ENCODE results near the gene CD163.
"Not testable (repeated sequence)": the region's sequence is repeated elsewhere in the genome, so short reads cannot be mapped to it uniquely, and the experiment has no call there.

CD163 gene

DNA sequence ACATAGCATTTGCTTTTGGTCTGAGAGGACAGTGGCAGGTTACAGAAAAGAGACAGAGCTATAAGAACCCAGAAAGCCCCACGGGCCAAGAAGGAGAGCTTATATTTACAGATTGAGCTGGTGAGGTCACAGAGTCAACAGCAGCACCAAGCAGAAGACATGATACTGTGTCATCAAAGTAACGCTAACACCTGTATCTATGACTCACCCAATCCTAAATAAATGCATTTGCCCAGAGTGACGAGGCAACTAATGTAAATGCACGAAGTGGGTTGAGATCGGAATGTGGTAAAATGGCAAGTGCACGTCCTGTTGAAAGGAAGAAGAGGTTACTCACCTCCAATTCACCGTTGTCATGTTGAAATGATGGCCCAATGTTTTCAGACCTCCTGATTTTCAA is 52.9 kb downstream of the CD163 start:
- DNase-seq (ENCODE audit: low spot score) = no peak

DNA sequence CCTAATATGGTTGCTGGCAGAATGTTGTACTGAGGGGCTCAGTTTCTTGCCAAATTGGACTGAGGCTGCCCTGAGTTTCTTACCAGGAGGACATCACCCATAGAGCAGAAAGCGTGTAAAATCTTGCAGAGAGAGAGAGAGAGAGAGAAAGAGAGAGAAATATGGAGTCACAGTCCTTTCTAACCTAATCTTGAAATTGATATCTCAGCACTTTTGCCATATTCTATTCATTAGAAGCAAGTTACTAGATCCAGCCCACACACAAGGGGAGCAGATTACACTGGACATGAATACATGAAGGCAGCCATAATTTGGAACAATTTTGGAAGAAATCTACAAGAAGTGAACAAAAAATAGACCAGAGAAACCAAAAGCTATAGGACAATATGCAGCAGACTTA is 55.5 kb downstream of the CD163 start:
- DNase-seq (ENCODE audit: low spot score) = no peak

DNA sequence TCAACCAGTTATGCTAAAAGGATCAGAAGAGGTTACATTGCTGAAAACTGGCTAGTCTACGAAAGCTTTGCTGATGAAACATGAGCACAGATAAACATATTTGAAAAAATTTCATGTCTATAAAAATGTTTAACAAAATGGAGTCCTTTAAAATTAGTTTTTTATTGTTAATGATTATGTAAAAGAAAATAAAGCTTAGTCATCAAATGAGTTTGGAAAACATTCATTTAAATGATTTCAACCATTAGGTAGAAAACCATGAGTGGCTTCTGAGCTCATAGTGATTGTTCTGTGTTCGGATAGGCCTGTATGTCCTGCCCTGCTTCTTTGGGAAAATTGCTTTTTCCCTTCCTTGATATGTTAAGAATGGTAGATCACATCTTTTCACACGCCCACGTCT is 59.0 kb downstream of the CD163 start:
- DNase-seq (ENCODE audit: low spot score) = no peak

DNA sequence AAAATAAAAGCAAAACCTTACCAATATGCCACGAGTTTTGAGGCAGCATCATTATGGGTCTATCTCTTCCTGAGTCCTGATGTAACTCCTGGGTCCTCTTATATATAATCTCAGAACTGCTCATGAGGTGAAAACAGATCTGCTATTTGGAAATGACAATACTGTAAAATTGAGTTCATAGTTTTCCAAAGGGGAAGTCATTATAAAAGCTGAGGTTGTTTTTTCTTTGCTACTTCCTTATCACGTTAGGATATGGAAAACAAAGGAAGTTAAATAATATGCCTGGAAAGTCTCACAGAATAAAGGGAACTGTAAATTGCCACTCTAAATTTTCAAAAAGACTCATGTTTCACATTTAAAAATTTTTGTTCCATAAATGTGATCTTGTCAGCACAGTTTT is 59.5 kb downstream of the CD163 start, which contains the start of gene CD163L1:
Gene CD163L1, minus strand, starts transcription at position 78 of the 400 bp plus-strand sequence. Its CDS starts 26 bp downstream, at position 52.
- no peak for DNase-seq (ENCODE audit: low spot score)

DNA sequence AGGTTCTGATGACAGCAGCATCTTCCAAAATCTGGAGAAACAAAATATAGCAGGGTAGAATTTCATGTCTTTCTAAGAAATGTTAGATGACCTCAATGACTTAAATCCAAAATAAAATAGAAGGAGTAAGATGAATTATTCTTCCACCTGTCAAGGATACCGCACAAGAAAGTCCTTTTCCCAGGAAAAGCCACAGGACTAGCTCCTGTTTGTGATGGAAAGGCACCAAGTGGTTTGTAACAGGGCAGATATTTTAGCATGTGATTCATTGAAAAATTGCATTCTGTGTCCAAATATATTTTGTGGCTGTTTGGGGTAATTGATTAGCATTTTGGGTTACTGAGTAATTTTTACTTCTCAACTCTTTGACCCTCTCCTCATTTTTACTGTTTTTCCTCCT is 62.4 kb downstream of the CD163 start:
- no peak for DNase-seq (ENCODE audit: low spot score)

DNA sequence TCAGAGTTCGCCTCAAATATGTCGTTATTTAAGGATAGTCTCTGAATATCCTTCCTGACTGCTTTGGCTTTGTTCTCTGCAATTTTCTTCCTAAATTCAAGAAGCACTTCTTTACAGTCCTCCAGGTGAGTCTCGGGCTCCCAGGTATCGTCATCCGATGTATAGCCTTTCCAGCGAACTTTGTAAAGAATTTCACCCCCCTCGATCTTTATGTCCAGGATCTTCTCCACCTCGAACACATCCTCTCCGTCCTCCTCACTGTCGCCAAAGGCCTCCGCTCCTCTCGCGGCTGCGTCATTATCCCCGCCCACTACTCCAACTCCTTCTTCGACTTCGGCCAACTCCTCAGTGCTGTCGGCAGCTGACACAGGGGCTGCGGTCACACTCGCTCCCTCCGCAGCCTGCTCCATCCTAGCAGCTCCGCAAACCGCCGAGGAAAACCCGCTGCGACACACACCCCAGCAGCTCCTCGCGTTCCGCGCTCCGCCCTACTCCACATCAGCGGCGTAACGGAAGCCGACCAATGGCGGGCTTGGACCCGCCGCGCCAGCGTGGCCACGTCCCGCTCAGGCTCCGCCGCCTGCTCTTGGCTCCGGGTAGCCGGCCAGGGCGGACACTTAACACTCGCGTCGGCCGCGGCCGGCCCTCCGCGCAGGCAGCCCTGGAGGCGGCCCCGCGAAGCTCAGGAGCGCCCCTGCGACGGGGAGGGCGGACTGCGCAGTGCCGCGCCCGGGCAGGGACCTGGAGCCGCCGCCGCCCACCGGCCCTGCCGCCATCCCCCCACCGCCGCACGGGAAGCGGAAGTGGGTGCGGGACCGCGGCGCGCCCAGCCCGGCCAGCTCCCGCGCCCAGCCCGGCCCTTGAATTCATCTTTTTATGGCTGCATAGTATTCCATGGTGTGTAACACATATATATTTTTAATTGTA is 63.7 kb downstream of the CD163 start:
- DNase-seq (ENCODE audit: low spot score) = peak; percentile 75

DNA sequence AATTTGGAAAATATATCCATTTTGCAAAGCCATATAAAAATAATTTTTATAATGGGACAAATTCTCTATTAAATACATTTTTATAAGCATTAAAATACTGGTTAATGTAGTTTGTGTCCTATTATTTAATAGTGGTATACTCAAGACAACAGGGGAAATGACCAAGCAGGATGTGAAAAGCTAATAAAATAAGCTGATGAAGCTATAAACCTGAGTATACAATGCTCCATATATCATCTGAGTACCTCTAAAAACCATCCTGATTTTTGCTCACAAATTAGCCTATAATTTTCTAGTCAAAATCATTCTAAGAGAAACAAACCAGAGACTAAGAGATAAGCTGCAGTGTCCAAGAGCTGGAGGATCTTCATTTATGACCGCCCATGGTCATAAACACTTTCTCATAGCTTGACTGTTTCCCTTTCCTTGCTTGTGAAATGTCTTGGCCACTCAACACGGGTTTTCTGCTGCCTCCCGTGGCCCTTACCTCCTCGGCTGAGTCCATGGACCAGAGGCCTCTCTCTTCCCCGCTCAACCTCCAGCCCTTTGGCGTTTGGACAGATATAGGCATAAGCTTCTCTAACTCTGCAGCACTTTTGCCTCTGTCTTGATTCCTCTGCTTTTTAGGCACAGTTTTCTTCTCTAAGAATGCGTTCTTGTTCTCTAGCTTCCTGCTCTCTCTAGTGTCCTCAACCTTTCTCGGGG is 65.1 kb downstream of the CD163 start:
- not testable (repeated sequence) for DNase-seq (ENCODE audit: low spot score)

DNA sequence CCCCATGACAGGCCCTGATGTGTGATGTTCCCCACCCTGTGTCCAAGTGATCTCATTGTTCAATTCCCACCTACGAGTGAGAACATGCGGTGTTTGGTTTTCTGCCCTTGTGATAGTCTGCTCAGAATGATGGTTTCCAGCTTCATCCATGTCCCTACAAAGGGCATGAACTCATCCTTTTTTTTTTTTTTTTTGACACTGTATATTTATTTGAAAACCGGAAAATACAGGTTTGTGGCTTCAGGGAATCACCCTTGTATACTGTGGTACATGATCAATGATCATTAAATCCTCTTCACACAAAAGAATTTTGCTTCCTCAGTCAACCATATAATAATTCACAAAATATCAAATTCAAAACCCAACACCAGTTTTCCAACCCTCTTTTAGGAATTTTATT is 66.1 kb downstream of the CD163 start:
- DNase-seq (ENCODE audit: low spot score) = not testable (repeated sequence)

DNA sequence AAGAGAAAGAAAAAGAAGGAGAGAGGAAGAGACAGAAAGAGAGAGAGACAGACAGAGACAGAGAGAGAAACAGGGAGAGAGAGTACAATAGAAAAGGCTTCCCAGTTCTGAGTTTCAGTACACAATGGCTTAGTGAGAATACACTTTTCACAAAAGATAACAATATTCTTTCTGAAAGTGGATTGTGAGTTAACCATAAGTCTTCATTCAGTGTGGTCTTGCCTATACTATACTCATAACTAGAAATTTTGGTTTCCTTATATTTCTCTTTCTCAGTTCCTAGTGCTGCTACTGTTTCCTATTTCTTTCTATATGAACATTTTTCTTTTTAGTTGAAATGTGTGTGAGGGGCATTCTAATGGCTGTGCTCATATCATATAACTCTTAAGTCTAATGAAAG is 68.9 kb downstream of the CD163 start:
- DNase-seq (ENCODE audit: low spot score) = no peak

DNA sequence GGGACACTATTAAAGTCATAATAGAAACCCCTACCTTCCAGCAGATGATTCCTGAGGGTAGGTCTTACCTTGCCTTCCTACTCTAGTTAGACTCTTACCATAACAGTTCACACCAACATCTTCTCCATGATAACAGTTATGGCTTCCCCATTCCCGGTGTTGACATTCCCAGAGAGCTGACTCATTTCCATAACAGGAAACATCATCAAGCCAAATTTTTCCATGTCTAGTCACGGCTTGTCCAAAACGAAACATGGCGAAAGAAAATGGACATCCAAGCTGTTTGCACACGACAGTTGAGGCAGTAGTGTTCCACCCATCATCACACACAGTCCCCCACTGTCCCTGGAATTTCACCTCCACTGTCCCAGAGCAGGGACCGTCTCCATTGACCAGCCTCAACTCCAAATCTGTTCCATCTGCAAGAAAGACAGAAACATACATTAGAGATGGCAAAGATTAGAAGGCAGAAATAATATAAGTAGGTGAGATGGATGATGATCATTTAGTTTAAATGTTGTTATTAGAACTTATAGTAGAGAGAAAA is 70.2 kb downstream of the CD163 start:
- no peak for DNase-seq (ENCODE audit: low spot score)

DNA sequence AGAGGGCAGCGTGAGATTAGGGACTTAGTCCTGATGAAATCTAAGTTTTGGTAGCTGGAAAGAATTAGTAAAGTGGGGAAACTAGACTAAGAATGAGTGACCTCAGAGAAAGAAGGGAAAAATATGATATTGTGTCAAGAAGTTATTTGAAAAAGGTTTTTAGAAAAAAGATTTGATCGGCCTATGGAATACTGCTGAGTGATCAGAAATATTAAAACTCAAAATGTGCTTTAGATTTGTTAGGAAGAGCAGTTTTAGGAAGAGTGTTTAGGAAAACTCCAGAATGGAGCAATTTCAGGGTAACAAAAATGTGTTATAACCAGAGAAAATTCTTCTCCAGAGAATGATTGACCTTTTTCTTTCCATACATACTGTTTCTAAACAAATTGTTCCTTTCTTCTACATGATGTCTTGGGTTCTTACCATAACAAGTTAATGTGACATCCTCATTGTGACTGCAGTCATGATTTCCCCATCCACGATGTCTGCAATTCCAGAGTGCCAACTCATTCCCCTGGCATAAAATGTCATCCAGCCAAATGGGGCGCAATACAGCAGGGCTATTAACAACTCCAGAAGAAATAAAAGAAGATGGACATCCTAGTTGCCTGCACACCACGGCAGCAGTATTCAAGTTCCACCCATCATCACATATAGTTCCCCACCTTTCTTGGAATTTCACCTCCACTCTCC is 71.4 kb downstream of the CD163 start:
- no peak for DNase-seq (ENCODE audit: low spot score)

All from left forelimb (tissue), 1 donor.